ENCODE results near the gene TBC1D22B.
A peak's percentile ranks its signal among the peaks of the same experiment; 100 is the strongest.

GRCh38 chr6:37324131-37325033 lies 66.8 kb downstream of the TBC1D22B start:
- TF ChIP-seq ZNF664 (tag by site-specific recombination; IDR thresholded peaks at IDR 0.05): peak; percentile 76; the same call in 1 of the 2 replicates
- TF ChIP-seq, protein P1, sequence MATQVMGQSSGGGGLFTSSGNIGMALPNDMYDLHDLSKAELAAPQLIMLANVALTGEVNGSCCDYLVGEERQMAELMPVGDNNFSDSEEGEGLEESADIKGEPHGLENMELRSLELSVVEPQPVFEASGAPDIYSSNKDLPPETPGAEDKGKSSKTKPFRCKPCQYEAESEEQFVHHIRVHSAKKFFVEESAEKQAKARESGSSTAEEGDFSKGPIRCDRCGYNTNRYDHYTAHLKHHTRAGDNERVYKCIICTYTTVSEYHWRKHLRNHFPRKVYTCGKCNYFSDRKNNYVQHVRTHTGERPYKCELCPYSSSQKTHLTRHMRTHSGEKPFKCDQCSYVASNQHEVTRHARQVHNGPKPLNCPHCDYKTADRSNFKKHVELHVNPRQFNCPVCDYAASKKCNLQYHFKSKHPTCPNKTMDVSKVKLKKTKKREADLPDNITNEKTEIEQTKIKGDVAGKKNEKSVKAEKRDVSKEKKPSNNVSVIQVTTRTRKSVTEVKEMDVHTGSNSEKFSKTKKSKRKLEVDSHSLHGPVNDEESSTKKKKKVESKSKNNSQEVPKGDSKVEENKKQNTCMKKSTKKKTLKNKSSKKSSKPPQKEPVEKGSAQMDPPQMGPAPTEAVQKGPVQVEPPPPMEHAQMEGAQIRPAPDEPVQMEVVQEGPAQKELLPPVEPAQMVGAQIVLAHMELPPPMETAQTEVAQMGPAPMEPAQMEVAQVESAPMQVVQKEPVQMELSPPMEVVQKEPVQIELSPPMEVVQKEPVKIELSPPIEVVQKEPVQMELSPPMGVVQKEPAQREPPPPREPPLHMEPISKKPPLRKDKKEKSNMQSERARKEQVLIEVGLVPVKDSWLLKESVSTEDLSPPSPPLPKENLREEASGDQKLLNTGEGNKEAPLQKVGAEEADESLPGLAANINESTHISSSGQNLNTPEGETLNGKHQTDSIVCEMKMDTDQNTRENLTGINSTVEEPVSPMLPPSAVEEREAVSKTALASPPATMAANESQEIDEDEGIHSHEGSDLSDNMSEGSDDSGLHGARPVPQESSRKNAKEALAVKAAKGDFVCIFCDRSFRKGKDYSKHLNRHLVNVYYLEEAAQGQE (tag by site-specific recombination; IDR thresholded peaks at IDR 0.05): no peak
- no peak for TF ChIP-seq CTCF (tag by site-specific recombination; IDR thresholded peaks at IDR 0.05)
- TF ChIP-seq ZSCAN30 (tag by site-specific recombination; IDR thresholded peaks at IDR 0.05): no peak
- TF ChIP-seq YY1 (tag by site-specific recombination; IDR thresholded peaks at IDR 0.05): no peak

Measured in HEK293 (cell line).